ENCODE results near the gene ADIPOR1. TPM values are rescaled to one million over a fixed set of nuclear protein-coding genes. Genes with fewer than 3 reads are reported as not detected.

Gene ADIPOR1
- polyA plus RNA-seq, 2 of the 4 experiments (the other 2 are of a cell fraction), result 56.4 to 131 TPM

- peak; percentile 68 for FAIRE-seq
- WGBS (ENCODE audit: missing lambda C conversion rate), result under 1% methylated on average over 27 of the region's 78 CpGs
- TF ChIP-seq RNF2 (IDR thresholded peaks at IDR 0.05; ENCODE audit: borderline replicate concordance, low read depth), result no peak
- no peak for TF ChIP-seq ZFP36 (IDR thresholded peaks at IDR 0.05; ENCODE audit: borderline replicate concordance, partially characterized antibody)
- TF ChIP-seq EHMT2 (IDR thresholded peaks at IDR 0.05; ENCODE audit: low read depth), result no peak
- TF ChIP-seq CEBPB (IDR thresholded peaks at IDR 0.05), result no peak
- no peak for TF ChIP-seq MAZ (IDR thresholded peaks at IDR 0.05; ENCODE audit: borderline replicate concordance, low read depth, low read length)
- TF ChIP-seq TFCP2L1 (CRISPR knock-in tag; IDR thresholded peaks at IDR 0.05), result no peak
- TF ChIP-seq POLR2AphosphoS2 (conservative IDR thresholded peaks at IDR 0.05; ENCODE audit: low read length), result no peak
- no peak for TF ChIP-seq ELK1 (IDR thresholded peaks at IDR 0.05; ENCODE audit: low read depth, low read length)
- no peak for TF ChIP-seq CTCF (IDR thresholded peaks at IDR 0.05)
- no peak for TF ChIP-seq ZNF302 (CRISPR knock-in tag; IDR thresholded peaks at IDR 0.05)
- TF ChIP-seq CBX8 (IDR thresholded peaks at IDR 0.05), result no peak
- TF ChIP-seq MYC (IDR thresholded peaks at IDR 0.05; ENCODE audit: borderline replicate concordance, low read length), result no peak
- TF ChIP-seq ESRRA (IDR thresholded peaks at IDR 0.05; ENCODE audit: borderline replicate concordance, low read length), result no peak
- peak; percentile 94 for TF ChIP-seq MAX (IDR thresholded peaks at IDR 0.05)
- TF ChIP-seq NR3C1 (IDR thresholded peaks at IDR 0.05), result no peak
- no peak for TF ChIP-seq FOXS1 (CRISPR knock-in tag; IDR thresholded peaks at IDR 0.05)
- TF ChIP-seq CHD2 (IDR thresholded peaks at IDR 0.05; ENCODE audit: low read length, partially characterized antibody), result peak; percentile 91
- TF ChIP-seq HOXB5 (CRISPR knock-in tag; IDR thresholded peaks at IDR 0.05), result no peak
- peak; percentile 29 for TF ChIP-seq PHF8 (IDR thresholded peaks at IDR 0.05; ENCODE audit: borderline replicate concordance, low read depth)
- no peak for TF ChIP-seq HDAC2 (IDR thresholded peaks at IDR 0.05)
- TF ChIP-seq USF2 (IDR thresholded peaks at IDR 0.05), result no peak
- no peak for TF ChIP-seq EP300 (IDR thresholded peaks at IDR 0.05)
- no peak for TF ChIP-seq ZC3H11A (IDR thresholded peaks at IDR 0.05)
- TF ChIP-seq KDM1A (IDR thresholded peaks at IDR 0.05; ENCODE audit: low read depth), result no peak
- TF ChIP-seq TP53 (CRISPR knock-in tag; IDR thresholded peaks at IDR 0.05), result peak; percentile 76; the same call in 1 of the 2 replicates
- TF ChIP-seq FOSL2 (IDR thresholded peaks at IDR 0.05), result no peak
- no peak for TF ChIP-seq FOSL2 (CRISPR knock-in tag; IDR thresholded peaks at IDR 0.05)
- peak; percentile 81 for TF ChIP-seq KDM5A (IDR thresholded peaks at IDR 0.05)
- TF ChIP-seq RARB (CRISPR knock-in tag; IDR thresholded peaks at IDR 0.05), result no peak
- no peak for TF ChIP-seq RAD21 (conservative IDR thresholded peaks at IDR 0.05 in 1 of 2, IDR thresholded peaks at IDR 0.05 in 1 of 2)
- TF ChIP-seq MAFK (IDR thresholded peaks at IDR 0.05; ENCODE audit: partially characterized antibody), result no peak
- TF ChIP-seq JUNB (IDR thresholded peaks at IDR 0.05), result no peak
- peak; percentile 75 for TF ChIP-seq REST (IDR thresholded peaks at IDR 0.05)
- TF ChIP-seq CHD4 (IDR thresholded peaks at IDR 0.05; ENCODE audit: borderline replicate concordance), result no peak
Observed at GRCh38 chr1:203006948-203007871, 49.1 kb upstream of the ADIPOR1 start, which contains the start of gene TMEM183A. TMEM183A (plus strand) TSS chr1:203007374; CDS start chr1:203007466, 92 bp downstream.

More at GRCh38 chr1:203006948-203007871, 49.1 kb upstream of the ADIPOR1 start, which contains the start of gene TMEM183A:
- POLR2A ChIA-PET, result interaction anchor here (0.5 to 2.0 kb wide), 16 partner anchors 10 to 619 kb away, joined by 3 to 15 read pairs (median 4); partner anchors contain the start of genes ADORA1, ATP2B4, KLHL12 and PCAT6
- H3K27ac ChIP-seq, result peak within 1 kb of the TSS; percentile 96 to 100
- peaks cover 13% of the 10 kb centered on the region for H3K4me1 ChIP-seq
- CTCF ChIA-PET, result interaction anchor here (0.6 to 3.7 kb wide), 10 partner anchors 9 to 262 kb away, joined by 3 to 20 read pairs (median 3); no protein-coding TSS in a partner anchor
- DNase-seq (ENCODE audit: low read depth in 1 of 2, low spot score in 1 of 2) (peak; percentile 90 to 98), ATAC-seq (peak; percentile 98 to 99)
- H3K4me3 ChIP-seq, result peak within 1 kb of the TSS; percentile 95
- H3K4me2 ChIP-seq, result peak within 1 kb of the TSS; percentile 88
- no peaks in the 10 kb centered on the region for H3K9me3 ChIP-seq
